ENCODE measurements around the gene LGR4. TPM values are rescaled to one million over a fixed set of nuclear protein-coding genes. Genes with fewer than 3 reads are reported as not detected.
A peak's percentile ranks its signal among the peaks of the same experiment; 100 is the strongest.

The LGR4 gene
- total RNA-seq, 1 donor = 56.1 TPM

- H3K27me3 ChIP-seq (ENCODE audit: insufficient read depth, low read length) = no peaks in the 10 kb centered on the region
- H4K20me1 ChIP-seq (ENCODE audit: insufficient read depth, low read length) = peaks cover 2% of the 10 kb centered on the region
- no peak overlapping the region for H2AFZ ChIP-seq (ENCODE audit: low read length)
- H3K4me2 ChIP-seq (ENCODE audit: insufficient read depth, low read length) = no peak overlapping the region
- H3K4me1 ChIP-seq (ENCODE audit: insufficient read depth, low read length) = peaks cover 16% of the 10 kb centered on the region
- peaks cover 26% of the 10 kb centered on the region for H3K79me2 ChIP-seq (ENCODE audit: insufficient read depth, low read length)
- TF ChIP-seq CTCF (IDR thresholded peaks at IDR 0.05; ENCODE audit: extremely low read depth, low read depth, low read length) = peak; percentile 55
- DNase-seq (ENCODE audit: insufficient read length, low spot score, missing footprints) = no peak
- H3K27ac ChIP-seq (ENCODE audit: low read depth, low read length) = peak overlapping the region; percentile 43
- H3K9me3 ChIP-seq (ENCODE audit: low read depth, low read length) = no peaks in the 10 kb centered on the region
- H3K36me3 ChIP-seq (ENCODE audit: insufficient read depth, low read length) = peaks cover 51% of the 10 kb centered on the region
- H3K4me3 ChIP-seq (ENCODE audit: insufficient read depth, low read length) = no peak overlapping the region
Measured at GRCh38 chr11:27497284-27497866, 24.8 kb upstream of the LGR4 start.

- peaks cover 16% of the 10 kb centered on the region for H3K4me1 ChIP-seq (ENCODE audit: insufficient read depth, low read length)
- peak overlapping the region; percentile 50 for H3K4me2 ChIP-seq (ENCODE audit: insufficient read depth, low read length)
- no peaks in the 10 kb centered on the region for H4K20me1 ChIP-seq (ENCODE audit: insufficient read depth, low read length)
- DNase-seq (ENCODE audit: insufficient read length, low spot score, missing footprints) = peak; percentile 46
- H2AFZ ChIP-seq (ENCODE audit: low read length) = no peak overlapping the region
- H3K36me3 ChIP-seq (ENCODE audit: insufficient read depth, low read length) = peaks cover 53% of the 10 kb centered on the region
- H3K27ac ChIP-seq (ENCODE audit: low read depth, low read length) = peak overlapping the region; percentile 43
- no peaks in the 10 kb centered on the region for H3K9me3 ChIP-seq (ENCODE audit: low read depth, low read length)
- H3K27me3 ChIP-seq (ENCODE audit: insufficient read depth, low read length) = no peaks in the 10 kb centered on the region
- no peak for TF ChIP-seq CTCF (IDR thresholded peaks at IDR 0.05; ENCODE audit: extremely low read depth, low read depth, low read length)
- peaks cover 18% of the 10 kb centered on the region for H3K79me2 ChIP-seq (ENCODE audit: insufficient read depth, low read length)
- no peak overlapping the region for H3K4me3 ChIP-seq (ENCODE audit: insufficient read depth, low read length)
Measured at GRCh38 chr11:27496461-27496860, 23.9 kb upstream of the LGR4 start.

GRCh38 chr11:27495710-27496300 lies 23.2 kb upstream of the LGR4 start:
- no peak for DNase-seq (ENCODE audit: insufficient read length, low spot score, missing footprints)
- H3K27me3 ChIP-seq (ENCODE audit: insufficient read depth, low read length) = no peaks in the 10 kb centered on the region
- H3K27ac ChIP-seq (ENCODE audit: low read depth, low read length) = peak overlapping the region; percentile 43
- H3K4me1 ChIP-seq (ENCODE audit: insufficient read depth, low read length) = peaks cover 16% of the 10 kb centered on the region
- no peak overlapping the region for H3K4me3 ChIP-seq (ENCODE audit: insufficient read depth, low read length)
- peaks cover 18% of the 10 kb centered on the region for H3K79me2 ChIP-seq (ENCODE audit: insufficient read depth, low read length)
- TF ChIP-seq CTCF (IDR thresholded peaks at IDR 0.05; ENCODE audit: extremely low read depth, low read depth, low read length) = no peak
- H3K36me3 ChIP-seq (ENCODE audit: insufficient read depth, low read length) = peaks cover 53% of the 10 kb centered on the region
- no peaks in the 10 kb centered on the region for H4K20me1 ChIP-seq (ENCODE audit: insufficient read depth, low read length)
- no peaks in the 10 kb centered on the region for H3K9me3 ChIP-seq (ENCODE audit: low read depth, low read length)
- H2AFZ ChIP-seq (ENCODE audit: low read length) = no peak overlapping the region
- H3K4me2 ChIP-seq (ENCODE audit: insufficient read depth, low read length) = no peak overlapping the region

GRCh38 chr11:27489092-27489491 lies 16.5 kb upstream of the LGR4 start:
- no peak for TF ChIP-seq CTCF (IDR thresholded peaks at IDR 0.05; ENCODE audit: extremely low read depth, low read depth, low read length)

More at GRCh38 chr11:27489092-27489491, 16.5 kb upstream of the LGR4 start:
- Histone ChIP-seq H3K36me3 (ENCODE audit: insufficient read depth, low read length) (peaks cover 22% of the 10 kb centered on the region), H4K20me1 (ENCODE audit: insufficient read depth, low read length) (no peaks in the 10 kb centered on the region), H3K27me3 (ENCODE audit: insufficient read depth, low read length) (no peaks in the 10 kb centered on the region), H3K4me1 (ENCODE audit: insufficient read depth, low read length) (no peaks in the 10 kb centered on the region), H3K79me2 (ENCODE audit: insufficient read depth, low read length) (peaks cover 1% of the 10 kb centered on the region), H3K4me2 (ENCODE audit: insufficient read depth, low read length) (no peak overlapping the region), H2AFZ (ENCODE audit: low read length) (no peak overlapping the region), H3K9me3 (ENCODE audit: low read depth, low read length) (no peaks in the 10 kb centered on the region), H3K27ac (ENCODE audit: low read depth, low read length) (no peak overlapping the region), H3K4me3 (ENCODE audit: insufficient read depth, low read length) (no peak overlapping the region)
- no peak for DNase-seq (ENCODE audit: insufficient read length, low spot score, missing footprints)
